ENCODE measurements around the gene CCNB1IP1.
"Not testable (repeated sequence)": the region's sequence is repeated elsewhere in the genome, so short reads cannot be mapped to it uniquely, and the experiment has no call there.

Gene CCNB1IP1

GRCh38 chr14:20331053-20331613, 1.9 kb downstream of the CCNB1IP1 start:
- no peak for DNase-seq

- DNase-seq, result no peak
Observed at GRCh38 chr14:20329355-20329754, 3.7 kb downstream of the CCNB1IP1 start.

GRCh38 chr14:20328705-20329104, 4.4 kb downstream of the CCNB1IP1 start:
- DNase-seq, result no peak

- peak; percentile 40 for DNase-seq
Observed at GRCh38 chr14:20327005-20327869, 5.8 kb downstream of the CCNB1IP1 start.

GRCh38 chr14:20317720-20318119, 15.4 kb downstream of the CCNB1IP1 start:
- DNase-seq, result no peak

- DNase-seq, result no peak
Observed at GRCh38 chr14:20314026-20314425, 19.1 kb downstream of the CCNB1IP1 start.

GRCh38 chr14:20306079-20306423, 27.0 kb downstream of the CCNB1IP1 start:
- no peak for DNase-seq

GRCh38 chr14:20305265-20306078, 27.6 kb downstream of the CCNB1IP1 start, which contains the start of gene TTC5:
TTC5 (minus strand) TSS chr14:20305951; CDS start chr14:20305937, 14 bp downstream.
- peak; percentile 78 for DNase-seq

- DNase-seq, result no peak
Observed at GRCh38 chr14:20302042-20302755, 30.9 kb downstream of the CCNB1IP1 start.

- DNase-seq, result no peak
Observed at GRCh38 chr14:20295067-20295466, 38.0 kb downstream of the CCNB1IP1 start.

GRCh38 chr14:20294636-20295035, 38.4 kb downstream of the CCNB1IP1 start:
- no peak for DNase-seq

- not testable (repeated sequence) for DNase-seq
Observed at GRCh38 chr14:20281998-20282397, 51.1 kb downstream of the CCNB1IP1 start.

GRCh38 chr14:20280265-20280664, 52.8 kb downstream of the CCNB1IP1 start:
- DNase-seq, result not testable (repeated sequence)

- DNase-seq, result no peak
Observed at GRCh38 chr14:20278414-20278813, 54.7 kb downstream of the CCNB1IP1 start.

- DNase-seq, result no peak
Observed at GRCh38 chr14:20277409-20277808, 55.7 kb downstream of the CCNB1IP1 start.

GRCh38 chr14:20274062-20274461, 59.0 kb downstream of the CCNB1IP1 start:
- no peak for DNase-seq

GRCh38 chr14:20264361-20264760, 68.7 kb downstream of the CCNB1IP1 start:
- DNase-seq, result not testable (repeated sequence)

- no peak for DNase-seq
Observed at GRCh38 chr14:20262642-20263128, 70.4 kb downstream of the CCNB1IP1 start.
